HL-60 (cell line): ENCODE results near the gene PTH2.

Experiments used
- GABPA ChIP-seq: IDR thresholded peaks from 2 replicates; pipeline ENCODE4 v1.6.1; 2012; ENCODE audit warnings: low read depth
- POLR2AphosphoS5 ChIP-seq: IDR thresholded peaks from 2 replicates; pipeline ENCODE4 v1.6.1; 2012; ENCODE audit warnings: low read depth

DNA sequence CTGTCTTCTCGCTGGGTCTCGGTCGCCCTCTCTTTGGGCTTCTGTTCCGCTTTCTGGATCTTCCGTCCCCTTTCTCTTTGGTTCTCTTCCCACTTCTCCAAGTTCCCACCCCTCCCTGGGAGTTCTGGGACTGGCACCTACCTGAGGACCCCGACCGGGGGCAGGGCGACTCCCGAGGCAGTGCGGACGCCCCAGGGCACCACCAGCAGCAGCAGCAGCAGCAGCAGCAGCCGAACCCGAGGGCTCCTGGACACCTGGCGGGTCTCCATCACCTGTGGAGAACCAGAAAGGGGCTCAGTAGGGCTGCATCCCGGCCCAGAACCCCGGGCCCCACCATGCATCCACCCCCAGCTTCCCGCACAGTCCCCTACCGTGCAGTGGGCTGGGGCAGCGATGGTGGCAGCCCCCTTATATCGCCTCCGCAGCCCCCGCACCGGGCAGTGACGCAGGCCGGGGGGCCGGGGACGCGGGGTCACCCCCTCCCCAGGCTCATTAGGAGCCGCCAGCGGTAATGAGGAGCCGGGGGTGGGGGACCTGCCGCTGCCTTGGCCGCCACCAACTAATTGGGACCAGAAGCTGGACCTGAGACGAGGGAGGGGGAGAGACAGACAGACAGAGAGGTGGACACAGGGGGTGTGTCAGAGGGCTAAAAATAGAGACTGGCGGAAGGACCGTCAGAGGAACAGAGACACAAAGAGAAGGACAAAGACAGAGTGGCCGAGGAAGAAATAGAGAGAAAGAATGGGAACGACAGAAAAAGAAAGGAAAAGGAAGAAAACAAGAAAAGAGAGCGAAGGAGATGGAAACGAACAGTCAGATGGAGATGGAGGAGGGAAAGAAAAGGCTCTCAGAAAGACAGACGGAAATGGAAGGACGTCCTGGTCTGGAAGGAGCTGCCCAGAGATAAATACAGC, at the start of gene PTH2:
- no peak for TF ChIP-seq POLR2AphosphoS5
- no peak for TF ChIP-seq GABPA
